SK-N-MC (cell line): ENCODE measurements around the gene SHC4.
"Not testable (repeated sequence)": the region's sequence is repeated elsewhere in the genome, so short reads cannot be mapped to it uniquely, and the experiment has no call there.

ENCODE experiments used
- EZH2 ChIP-seq: fragments of 200-600 bp; sonication (generic); IDR thresholded peaks from one replicate; pipeline ENCODE4 v1.6.1; 2017; ENCODE audit warnings: antibody characterized with exemption
- FOXP2 ChIP-seq: optimal IDR thresholded peaks from 2 replicates; pipeline ENCODE3; 2011; ENCODE audit warnings: mild to moderate bottlenecking, moderate library complexity; ENCODE audit not compliant: insufficient read depth; ENCODE audit errors: extremely low read length, control extremely low read depth
- POLR2AphosphoS5 ChIP-seq: IDR thresholded peaks from 2 replicates; pipeline ENCODE4 v1.6.1; 2012; ENCODE audit warnings: mild to moderate bottlenecking, low read depth, low read length, borderline replicate concordance

DNA sequence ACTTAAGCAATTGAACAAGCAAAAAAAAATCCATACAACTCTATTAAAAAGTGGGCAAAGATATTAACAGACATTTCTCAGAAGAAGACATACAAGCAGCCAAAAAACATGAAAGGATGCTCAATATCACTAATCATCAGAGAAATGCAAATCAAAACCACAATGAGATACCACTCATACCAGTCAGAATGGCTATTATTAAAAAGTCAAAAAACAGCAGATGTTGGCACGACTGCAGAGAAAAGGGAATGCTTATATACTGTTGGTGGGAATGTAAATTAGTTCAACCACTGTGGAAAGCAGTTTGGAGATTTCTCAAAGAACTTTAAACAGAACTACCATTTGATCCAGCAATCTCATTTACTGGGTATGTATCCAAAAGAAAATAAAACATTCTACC is 7.2 kb upstream of the SHC4 start:
- TF ChIP-seq EZH2, POLR2AphosphoS5, FOXP2: not testable (repeated sequence)
